Ovary (tissue), 9 donors: Measurements from ENCODE around the gene CEACAM16. TPM values are rescaled to one million over a fixed set of nuclear protein-coding genes. Genes with fewer than 3 reads are reported as not detected.

Source experiments
- DNase-seq, 5 donors: peaks; one replicate each; pipeline ENCODE4 v3.0.0-alpha.2; 2019 to 2020
- H3K27ac ChIP-seq, 2 donors: fragments of 200-600 bp; one replicate each; pipeline versions ENCODE4 v1.5.1 to v1.8.0; 2019 to 2022
- H3K27me3 ChIP-seq: fragments of 200-600 bp; one replicate; pipeline ENCODE4 v1.8.0; 2022
- H3K36me3 ChIP-seq: fragments of 200-600 bp; sonication (generic); one replicate; pipeline ENCODE4 v1.5.1; 2019
- H3K4me1 ChIP-seq: one replicate; pipeline ENCODE4 v1.8.1; 2013; ENCODE audit warnings: mild to moderate bottlenecking, moderate library complexity; ENCODE audit not compliant: insufficient read depth
- H3K4me3 ChIP-seq: fragments of 200-600 bp; sonication (generic); one replicate; pipeline ENCODE4 v1.5.1; 2017
- H3K9me3 ChIP-seq, 2 donors: fragments of 200-600 bp in 1 of 2; sonication (generic) in 1 of 2; one replicate each; pipeline versions ENCODE4 v1.5.1 to v1.8.1; 2013 to 2019; ENCODE audit warnings: mild to moderate bottlenecking in 1 of 2, moderate library complexity in 1 of 2
- EP300 ChIP-seq: sonication (generic); formaldehyde crosslinking; IDR thresholded peaks from one replicate; pipeline ENCODE4 v1.6.1; 2017; ENCODE audit warnings: antibody characterized with exemption
- POLR2A ChIP-seq: fragments of 450-650 bp; IDR thresholded peaks from one replicate; pipeline ENCODE4 v1.6.1; 2017; ENCODE audit warnings: antibody characterized with exemption, mild to moderate bottlenecking, moderate library complexity
- WGBS, 3 donors: extraction: QIAGEN DNeasy Blood & Tissue Kit in 1 of 3; methylation state at CpG; one replicate each; pipeline versions ENCODE4 v1.1.5 to v1.1.7; 2013 to 2017; 5-methylcytosine and 5-hydroxymethylcytosine counted together
- intact Hi-C, 4 donors: fragments of 100-400 bp; cut with DNase I; formaldehyde crosslinking; loops; one replicate each; pipeline versions ENCODE4 v1.11.0 to v1.15.1; 2022 to 2023
- polyA plus RNA-seq, 2 donors: library from polyadenylated mRNA; stranded (reverse); fragments of 200-250 nt in 1 of 2; fragments of 350-450 nt in 1 of 2; fragmentation: Illumina TruSeq in 1 of 2; extraction: RNeasy Lipid Tissue Mini Kit (QIAGEN cat#74804) in 1 of 2; gene quantifications; one replicate each; pipeline ENCODE4 v1.2.3, GENCODE V29; 2013 to 2014
- total RNA-seq, 7 donors: library from RNA; depleted of rRNA in 2 of 7; stranded (reverse); fragments of >200 nt in 2 of 7; fragmentation: NEBNext Ultra II Directional in 3 of 7; extraction: Animal tissue kit (Norgen Biotek cat#: 25700) in 3 of 7; gene quantifications; one replicate each; pipeline versions ENCODE4 v1.1.0 to v1.2.4, GENCODE V29; 2016 to 2023
- TF ChIP-seq, protein P1 (sequence below), 3 donors: fragments of 450-650 bp in 2 of 3; fragments of 200-600 bp in 1 of 3; IDR thresholded peaks; one replicate each; pipeline versions ENCODE4 v1.5.1 to v1.8.0; 2016 to 2022; ENCODE audit warnings: antibody characterized with exemption in 3 of 3, mild to moderate bottlenecking in 1 of 3
- donor health status: DM: no; HTN: no; CAD: no; lungs with moderate emphysema.
- donor health status: DM: no; HTN: no; CAD: no.
- donor health status: Bipolar disorder and iron deficiency.
- donor health status: DM: yes; HTN: yes; CAD: no.
- donor health status: DM: no; HTN: no; CAD: no.
- donor health status: DM: yes; HTN: yes; CAD: no.

Gene CEACAM16
- total and polyA plus RNA-seq, 9 donors, result not detected

DNA sequence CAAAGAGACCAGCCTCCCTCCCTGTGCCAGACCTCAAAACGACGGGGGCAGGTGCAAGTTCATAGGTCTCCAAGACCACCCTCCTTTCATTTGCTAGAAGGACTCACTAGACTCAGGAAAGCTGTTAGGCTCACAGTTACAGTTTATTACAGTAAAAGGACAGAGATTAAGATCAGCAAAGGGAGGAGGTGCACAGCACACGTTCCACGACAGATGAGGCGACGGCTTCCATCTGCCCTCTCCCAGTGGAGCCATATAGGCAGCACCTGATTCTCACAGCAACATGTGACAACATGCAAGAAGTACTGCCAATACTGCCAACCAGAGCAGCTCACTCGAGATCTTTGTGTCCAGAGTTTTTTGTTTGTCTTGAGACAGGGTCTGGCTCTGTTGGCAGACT lies 37.0 kb upstream of the CEACAM16 start:
- Histone ChIP-seq H3K27ac (no peak overlapping the region), H3K4me3 (no peak overlapping the region), H3K4me1 (no peaks in the 10 kb centered on the region), H3K9me3 (no peaks in the 10 kb centered on the region), H3K36me3 (no peaks in the 10 kb centered on the region), H3K27me3 (no peaks in the 10 kb centered on the region)
- DNase-seq, result no peak
- intact Hi-C loops, result no loop called here
- WGBS, 3 donors, result 67 to 71% (median 70%) methylated on average over 7 of the region's 7 CpGs
- TF ChIP-seq, protein P1, sequence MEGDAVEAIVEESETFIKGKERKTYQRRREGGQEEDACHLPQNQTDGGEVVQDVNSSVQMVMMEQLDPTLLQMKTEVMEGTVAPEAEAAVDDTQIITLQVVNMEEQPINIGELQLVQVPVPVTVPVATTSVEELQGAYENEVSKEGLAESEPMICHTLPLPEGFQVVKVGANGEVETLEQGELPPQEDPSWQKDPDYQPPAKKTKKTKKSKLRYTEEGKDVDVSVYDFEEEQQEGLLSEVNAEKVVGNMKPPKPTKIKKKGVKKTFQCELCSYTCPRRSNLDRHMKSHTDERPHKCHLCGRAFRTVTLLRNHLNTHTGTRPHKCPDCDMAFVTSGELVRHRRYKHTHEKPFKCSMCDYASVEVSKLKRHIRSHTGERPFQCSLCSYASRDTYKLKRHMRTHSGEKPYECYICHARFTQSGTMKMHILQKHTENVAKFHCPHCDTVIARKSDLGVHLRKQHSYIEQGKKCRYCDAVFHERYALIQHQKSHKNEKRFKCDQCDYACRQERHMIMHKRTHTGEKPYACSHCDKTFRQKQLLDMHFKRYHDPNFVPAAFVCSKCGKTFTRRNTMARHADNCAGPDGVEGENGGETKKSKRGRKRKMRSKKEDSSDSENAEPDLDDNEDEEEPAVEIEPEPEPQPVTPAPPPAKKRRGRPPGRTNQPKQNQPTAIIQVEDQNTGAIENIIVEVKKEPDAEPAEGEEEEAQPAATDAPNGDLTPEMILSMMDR (IDR thresholded peaks at IDR 0.05), result no peak
- TF ChIP-seq EP300 (no peak), POLR2A (no peak)

DNA sequence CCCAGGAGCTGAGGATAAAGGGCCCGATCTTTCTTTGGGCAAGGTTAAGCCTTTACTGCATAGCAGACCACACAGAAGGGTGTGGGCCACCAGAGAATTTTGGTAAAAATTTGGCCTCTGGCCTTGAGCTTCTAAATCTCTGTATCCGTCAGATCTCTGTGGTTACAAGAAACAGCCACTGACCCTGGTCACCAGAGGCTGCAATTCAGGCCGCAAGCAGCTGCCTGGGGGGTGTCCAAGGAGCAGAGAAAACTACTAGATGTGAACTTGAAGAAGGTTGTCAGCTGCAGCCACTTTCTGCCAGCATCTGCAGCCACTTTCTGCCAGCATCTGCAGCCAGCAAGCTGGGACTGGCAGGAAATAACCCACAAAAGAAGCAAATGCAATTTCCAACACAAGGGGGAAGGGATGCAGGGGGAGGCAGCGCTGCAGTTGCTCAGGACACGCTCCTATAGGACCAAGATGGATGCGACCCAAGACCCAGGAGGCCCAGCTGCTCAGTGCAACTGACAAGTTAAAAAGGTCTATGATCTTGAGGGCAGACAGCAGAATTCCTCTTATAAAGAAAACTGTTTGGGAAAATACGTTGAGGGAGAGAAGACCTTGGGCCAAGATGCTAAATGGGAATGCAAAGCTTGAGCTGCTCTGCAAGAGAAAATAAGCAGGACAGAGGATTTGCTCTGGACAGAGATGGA lies 36.1 kb upstream of the CEACAM16 start:
- Histone ChIP-seq H3K27ac (no peak overlapping the region), H3K27me3 (no peaks in the 10 kb centered on the region), H3K4me3 (no peak overlapping the region), H3K4me1 (no peaks in the 10 kb centered on the region), H3K9me3 (no peaks in the 10 kb centered on the region), H3K36me3 (no peaks in the 10 kb centered on the region)
- intact Hi-C loops, result no loop called here
- TF ChIP-seq EP300 (no peak), POLR2A (no peak)
- TF ChIP-seq, protein P1 (IDR thresholded peaks at IDR 0.05), result no peak
- 35 to 53% (median 46%) methylated on average over 7 of the region's 7 CpGs for WGBS, 3 donors
- no peak for DNase-seq

DNA sequence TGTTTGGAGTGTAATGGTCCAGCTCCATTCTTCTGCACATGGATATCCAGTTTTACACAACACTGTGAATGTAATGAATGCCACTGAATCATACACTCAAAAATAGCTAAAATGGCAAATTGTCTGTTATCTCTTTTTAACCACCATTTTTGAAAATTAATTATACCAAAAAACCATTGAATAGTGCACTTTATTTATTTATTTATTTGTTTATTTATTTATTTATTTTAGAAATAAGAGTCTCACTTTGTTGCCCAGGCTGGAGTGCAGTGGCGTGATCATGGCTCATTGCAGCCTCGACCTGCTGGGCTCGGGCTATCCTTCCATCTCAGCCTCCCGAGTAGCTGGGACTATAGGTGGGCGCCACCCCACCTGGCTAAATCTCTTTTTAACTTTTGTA lies 35.0 kb upstream of the CEACAM16 start:
- DNase-seq, result no peak
- no peaks in the 10 kb centered on the region for H3K9me3 ChIP-seq
- TF ChIP-seq POLR2A, result no peak
- intact Hi-C loops, result no loop called here
- WGBS, 3 donors, result 95 to 98% (median 97%) methylated on average over 5 of the region's 5 CpGs
- H3K36me3 ChIP-seq, result no peaks in the 10 kb centered on the region
- no peak overlapping the region for H3K27ac ChIP-seq
- H3K4me1 ChIP-seq, result no peaks in the 10 kb centered on the region
- no peaks in the 10 kb centered on the region for H3K27me3 ChIP-seq
- no peak overlapping the region for H3K4me3 ChIP-seq

DNA sequence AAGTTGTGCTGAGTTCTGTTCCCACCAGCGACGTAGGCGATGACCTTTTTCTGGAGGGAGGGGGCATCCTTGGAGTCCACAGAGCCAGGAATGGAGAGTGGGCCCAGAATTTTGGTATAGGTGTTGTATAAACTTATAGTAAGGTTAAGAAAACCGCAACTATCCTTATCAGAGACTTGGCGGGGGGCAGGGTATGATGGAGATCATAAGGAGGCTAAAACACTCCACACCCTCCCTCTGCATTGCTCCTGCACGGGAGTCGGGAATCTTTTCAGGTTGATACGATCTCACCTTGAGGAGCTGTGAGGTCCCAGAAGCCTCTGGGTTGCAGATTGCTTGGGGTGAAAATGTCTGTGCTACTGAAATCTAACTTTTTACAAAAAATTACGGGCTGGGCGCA lies 34.0 kb upstream of the CEACAM16 start:
- no peaks in the 10 kb centered on the region for H3K9me3 ChIP-seq
- no peaks in the 10 kb centered on the region for H3K4me1 ChIP-seq
- no peaks in the 10 kb centered on the region for H3K36me3 ChIP-seq
- H3K27me3 ChIP-seq, result no peaks in the 10 kb centered on the region
- intact Hi-C loops, result no loop called here
- H3K27ac ChIP-seq, result no peak overlapping the region
- TF ChIP-seq EP300, result no peak
- H3K4me3 ChIP-seq, result no peak overlapping the region
- 87 to 95% (median 93%) methylated on average over 10 of the region's 10 CpGs for WGBS, 3 donors
- DNase-seq, result no peak

DNA sequence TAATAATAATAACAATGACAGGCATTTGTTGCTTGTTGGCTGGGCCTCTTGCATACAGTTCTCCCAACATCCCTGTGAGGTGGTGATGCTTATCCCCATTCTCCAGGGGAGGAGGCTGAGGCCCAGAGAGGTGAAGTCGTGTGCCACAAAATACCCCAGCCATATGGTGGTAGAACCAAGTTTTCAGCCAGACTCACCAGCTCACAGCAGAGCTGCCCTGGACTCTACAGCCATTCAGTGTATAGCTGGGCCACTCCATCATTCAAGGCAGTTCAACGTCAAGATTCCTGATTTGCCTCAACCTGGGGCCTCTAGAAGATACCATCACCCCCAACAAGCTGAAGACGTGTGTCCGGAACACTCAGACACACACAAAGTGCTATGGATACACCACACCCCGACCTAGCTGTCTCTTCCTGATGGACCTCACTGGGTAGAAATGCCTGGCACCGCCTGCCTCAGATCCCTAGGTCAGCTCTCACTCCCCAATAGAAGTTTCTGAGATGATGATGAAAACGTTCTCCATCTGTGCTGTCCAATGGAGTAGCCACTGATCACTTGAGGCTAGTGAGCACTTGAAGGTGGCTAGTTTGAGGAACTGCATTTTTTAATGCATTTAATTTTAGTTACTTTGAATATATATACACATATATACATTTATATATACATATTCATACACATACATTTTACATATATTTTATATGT lies 31.9 kb upstream of the CEACAM16 start:
- TF ChIP-seq POLR2A (no peak), EP300 (no peak)
- H3K4me3 ChIP-seq, result no peak overlapping the region
- H3K4me1 ChIP-seq, result no peaks in the 10 kb centered on the region
- H3K9me3 ChIP-seq, result no peaks in the 10 kb centered on the region
- no peaks in the 10 kb centered on the region for H3K27me3 ChIP-seq
- no peak overlapping the region for H3K27ac ChIP-seq
- 75 to 78% (median 77%) methylated on average over 7 of the region's 7 CpGs for WGBS, 3 donors
- intact Hi-C loops, result no loop called here
- H3K36me3 ChIP-seq, result no peaks in the 10 kb centered on the region
- no peak for DNase-seq
